GM19324 (cell line): ENCODE measurements around the gene ARMH4.

Experiments
- ATAC-seq: cut with Tn5 transposase; IDR thresholded peaks from one replicate; pipeline ENCODE4 v1.9.1; 2021; ENCODE audit warnings: mild to moderate bottlenecking, moderate library complexity; ENCODE audit not compliant: unreplicated experiment, low FRiP score

The ARMH4 gene

GRCh38 chr14:57976701-57977100, 175.3 kb downstream of the ARMH4 start:
- no peak for ATAC-seq

- ATAC-seq = no peak
These were observed 177.1 kb downstream of the ARMH4 start for GRCh38 chr14:57974896-57975295.

GRCh38 chr14:57970594-57970993, 181.4 kb downstream of the ARMH4 start:
- no peak for ATAC-seq

GRCh38 chr14:57970175-57970574, 181.8 kb downstream of the ARMH4 start:
- no peak for ATAC-seq

GRCh38 chr14:57963071-57963470, 188.9 kb downstream of the ARMH4 start:
- ATAC-seq = no peak

- no peak for ATAC-seq
These were observed 189.5 kb downstream of the ARMH4 start for GRCh38 chr14:57962325-57963035.

GRCh38 chr14:57961786-57962060, 190.3 kb downstream of the ARMH4 start:
- no peak for ATAC-seq

GRCh38 chr14:57960946-57961785, 190.8 kb downstream of the ARMH4 start:
- ATAC-seq = no peak

GRCh38 chr14:57957441-57957840, 194.6 kb downstream of the ARMH4 start:
- ATAC-seq = no peak
